ENCODE measurements around the gene CSE1L. TPM values are rescaled to one million over a fixed set of nuclear protein-coding genes. Genes with fewer than 3 reads are reported as not detected.
"Not testable (repeated sequence)": the region's sequence is repeated elsewhere in the genome, so short reads cannot be mapped to it uniquely, and the experiment has no call there.

The CSE1L gene
- polyA plus RNA-seq, 1 donor from 2014 or later: 74.2 TPM

- Histone ChIP-seq H4K20me1 (ENCODE audit: insufficient read depth) (no peaks in the 10 kb centered on the region), H3K9me2 (ENCODE audit: insufficient read depth, low read length) (no peaks in the 10 kb centered on the region), H3K36me3 (ENCODE audit: insufficient read depth, low read length) (peaks cover 6% of the 10 kb centered on the region), H3K9ac (ENCODE audit: low read length) (no peak overlapping the region), H3K27me3 (ENCODE audit: insufficient read depth, low read depth, low read length) (no peaks in the 10 kb centered on the region), H3K79me2 (replicated peaks; ENCODE audit: insufficient read depth, low read length) (no peaks in the 10 kb centered on the region), H3K4me2 (ENCODE audit: low read length) (no peak overlapping the region), H2AFZ (ENCODE audit: low read depth, low read length) (no peak overlapping the region), H3K9me3 (ENCODE audit: low read length) (no peaks in the 10 kb centered on the region), H3F3A (ENCODE audit: insufficient read depth, low read length, poor library complexity, severe bottlenecking) (no peaks in the 10 kb centered on the region), H3K4me3 (ENCODE audit: low read length) (no peak overlapping the region), H3K27ac (ENCODE audit: low read length) (no peak overlapping the region)
- TF ChIP-seq RAD21 (conservative IDR thresholded peaks at IDR 0.05) (no peak), POLR2AphosphoS5 (IDR thresholded peaks at IDR 0.05) (no peak), TAF1 (IDR thresholded peaks at IDR 0.05; ENCODE audit: low read depth) (no peak), EP300 (conservative IDR thresholded peaks at IDR 0.05; ENCODE audit: poor library complexity, severe bottlenecking) (no peak), EZH2 (IDR thresholded peaks at IDR 0.05; ENCODE audit: borderline replicate concordance, insufficient read depth, low read length, poor library complexity, severe bottlenecking) (no peak), MXI1 (conservative IDR thresholded peaks at IDR 0.05; ENCODE audit: poor library complexity, severe bottlenecking) (no peak), SMC3 (conservative IDR thresholded peaks at IDR 0.05; ENCODE audit: poor library complexity) (no peak)
- TF ChIP-seq, protein P1, sequence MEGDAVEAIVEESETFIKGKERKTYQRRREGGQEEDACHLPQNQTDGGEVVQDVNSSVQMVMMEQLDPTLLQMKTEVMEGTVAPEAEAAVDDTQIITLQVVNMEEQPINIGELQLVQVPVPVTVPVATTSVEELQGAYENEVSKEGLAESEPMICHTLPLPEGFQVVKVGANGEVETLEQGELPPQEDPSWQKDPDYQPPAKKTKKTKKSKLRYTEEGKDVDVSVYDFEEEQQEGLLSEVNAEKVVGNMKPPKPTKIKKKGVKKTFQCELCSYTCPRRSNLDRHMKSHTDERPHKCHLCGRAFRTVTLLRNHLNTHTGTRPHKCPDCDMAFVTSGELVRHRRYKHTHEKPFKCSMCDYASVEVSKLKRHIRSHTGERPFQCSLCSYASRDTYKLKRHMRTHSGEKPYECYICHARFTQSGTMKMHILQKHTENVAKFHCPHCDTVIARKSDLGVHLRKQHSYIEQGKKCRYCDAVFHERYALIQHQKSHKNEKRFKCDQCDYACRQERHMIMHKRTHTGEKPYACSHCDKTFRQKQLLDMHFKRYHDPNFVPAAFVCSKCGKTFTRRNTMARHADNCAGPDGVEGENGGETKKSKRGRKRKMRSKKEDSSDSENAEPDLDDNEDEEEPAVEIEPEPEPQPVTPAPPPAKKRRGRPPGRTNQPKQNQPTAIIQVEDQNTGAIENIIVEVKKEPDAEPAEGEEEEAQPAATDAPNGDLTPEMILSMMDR (IDR thresholded peaks at IDR 0.05; ENCODE audit: poor library complexity, severe bottlenecking): no peak
- TF ChIP-seq, protein P2, sequence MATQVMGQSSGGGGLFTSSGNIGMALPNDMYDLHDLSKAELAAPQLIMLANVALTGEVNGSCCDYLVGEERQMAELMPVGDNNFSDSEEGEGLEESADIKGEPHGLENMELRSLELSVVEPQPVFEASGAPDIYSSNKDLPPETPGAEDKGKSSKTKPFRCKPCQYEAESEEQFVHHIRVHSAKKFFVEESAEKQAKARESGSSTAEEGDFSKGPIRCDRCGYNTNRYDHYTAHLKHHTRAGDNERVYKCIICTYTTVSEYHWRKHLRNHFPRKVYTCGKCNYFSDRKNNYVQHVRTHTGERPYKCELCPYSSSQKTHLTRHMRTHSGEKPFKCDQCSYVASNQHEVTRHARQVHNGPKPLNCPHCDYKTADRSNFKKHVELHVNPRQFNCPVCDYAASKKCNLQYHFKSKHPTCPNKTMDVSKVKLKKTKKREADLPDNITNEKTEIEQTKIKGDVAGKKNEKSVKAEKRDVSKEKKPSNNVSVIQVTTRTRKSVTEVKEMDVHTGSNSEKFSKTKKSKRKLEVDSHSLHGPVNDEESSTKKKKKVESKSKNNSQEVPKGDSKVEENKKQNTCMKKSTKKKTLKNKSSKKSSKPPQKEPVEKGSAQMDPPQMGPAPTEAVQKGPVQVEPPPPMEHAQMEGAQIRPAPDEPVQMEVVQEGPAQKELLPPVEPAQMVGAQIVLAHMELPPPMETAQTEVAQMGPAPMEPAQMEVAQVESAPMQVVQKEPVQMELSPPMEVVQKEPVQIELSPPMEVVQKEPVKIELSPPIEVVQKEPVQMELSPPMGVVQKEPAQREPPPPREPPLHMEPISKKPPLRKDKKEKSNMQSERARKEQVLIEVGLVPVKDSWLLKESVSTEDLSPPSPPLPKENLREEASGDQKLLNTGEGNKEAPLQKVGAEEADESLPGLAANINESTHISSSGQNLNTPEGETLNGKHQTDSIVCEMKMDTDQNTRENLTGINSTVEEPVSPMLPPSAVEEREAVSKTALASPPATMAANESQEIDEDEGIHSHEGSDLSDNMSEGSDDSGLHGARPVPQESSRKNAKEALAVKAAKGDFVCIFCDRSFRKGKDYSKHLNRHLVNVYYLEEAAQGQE (IDR thresholded peaks at IDR 0.05; ENCODE audit: borderline replicate concordance): no peak
Observed at GRCh38 chr20:49024220-49024619, 21.9 kb upstream of the CSE1L start.

- not testable (repeated sequence) for H3K79me2 ChIP-seq (replicated peaks; ENCODE audit: insufficient read depth, low read length); H3F3A ChIP-seq (ENCODE audit: insufficient read depth, low read length, poor library complexity, severe bottlenecking); H4K20me1 ChIP-seq (ENCODE audit: insufficient read depth); H3K4me3 ChIP-seq (ENCODE audit: low read length); H3K27ac ChIP-seq (ENCODE audit: low read length); H3K9me3 ChIP-seq (ENCODE audit: low read length); H3K4me2 ChIP-seq (ENCODE audit: low read length); H3K36me3 ChIP-seq (ENCODE audit: insufficient read depth, low read length); H2AFZ ChIP-seq (ENCODE audit: low read depth, low read length); H3K27me3 ChIP-seq (ENCODE audit: insufficient read depth, low read depth, low read length); H3K9me2 ChIP-seq (ENCODE audit: insufficient read depth, low read length); H3K9ac ChIP-seq (ENCODE audit: low read length)
Observed at GRCh38 chr20:49028177-49028576, 17.9 kb upstream of the CSE1L start.

DNA sequence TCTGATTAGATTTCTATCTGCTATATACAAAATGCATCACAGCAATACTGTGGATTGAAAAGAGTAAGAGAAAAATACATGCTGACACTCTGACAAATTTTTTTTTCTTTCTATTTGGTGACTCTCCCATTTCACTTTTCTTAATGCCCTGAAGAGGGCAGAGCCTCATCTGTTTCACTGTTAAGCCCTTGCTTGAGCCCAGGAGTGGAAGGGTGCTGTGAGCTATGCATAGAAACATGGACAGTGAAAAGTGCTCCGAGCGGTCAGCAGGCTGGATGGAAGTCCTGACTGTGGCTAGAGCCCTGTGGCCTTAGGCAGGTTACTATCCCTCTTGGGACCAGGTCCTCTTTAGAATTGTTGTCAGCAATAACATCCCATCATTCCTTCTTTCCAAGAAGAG is 17.4 kb upstream of the CSE1L start:
- Histone ChIP-seq H3K27ac (ENCODE audit: low read length) (no peak overlapping the region), H2AFZ (ENCODE audit: low read depth, low read length) (no peak overlapping the region), H3K9me2 (ENCODE audit: insufficient read depth, low read length) (no peaks in the 10 kb centered on the region), H4K20me1 (ENCODE audit: insufficient read depth) (no peaks in the 10 kb centered on the region), H3F3A (ENCODE audit: insufficient read depth, low read length, poor library complexity, severe bottlenecking) (no peaks in the 10 kb centered on the region), H3K4me3 (ENCODE audit: low read length) (no peak overlapping the region), H3K36me3 (ENCODE audit: insufficient read depth, low read length) (peaks cover 6% of the 10 kb centered on the region), H3K4me2 (ENCODE audit: low read length) (no peak overlapping the region), H3K27me3 (ENCODE audit: insufficient read depth, low read depth, low read length) (no peaks in the 10 kb centered on the region), H3K79me2 (replicated peaks; ENCODE audit: insufficient read depth, low read length) (no peaks in the 10 kb centered on the region), H3K9me3 (ENCODE audit: low read length) (no peaks in the 10 kb centered on the region), H3K9ac (ENCODE audit: low read length) (no peak overlapping the region)
- TF ChIP-seq EZH2 (IDR thresholded peaks at IDR 0.05; ENCODE audit: borderline replicate concordance, insufficient read depth, low read length, poor library complexity, severe bottlenecking) (no peak), TAF1 (IDR thresholded peaks at IDR 0.05; ENCODE audit: low read depth) (no peak), RAD21 (conservative IDR thresholded peaks at IDR 0.05) (peak; percentile 20), MXI1 (conservative IDR thresholded peaks at IDR 0.05; ENCODE audit: poor library complexity, severe bottlenecking) (no peak), EP300 (conservative IDR thresholded peaks at IDR 0.05; ENCODE audit: poor library complexity, severe bottlenecking) (no peak)
